Suprapubic skin (tissue), 3 donors: Measurements from ENCODE around the gene PRKN.

Experiments used
- POLR2A ChIP-seq, 2 donors: fragments of 450-650 bp; IDR thresholded peaks; one replicate each; pipeline ENCODE4 v1.6.1; 2017; ENCODE audit warnings: antibody characterized with exemption in 2 of 2, mild to moderate bottlenecking in 2 of 2, moderate library complexity in 2 of 2
- TF ChIP-seq, protein P1 (sequence below), 2 donors: fragments of 200-600 bp in 1 of 2; fragments of 450-650 bp in 1 of 2; sonication (generic) in 1 of 2; IDR thresholded peaks; one replicate each; pipeline ENCODE4 v1.5.1; 2016 to 2019; ENCODE audit warnings: antibody characterized with exemption in 2 of 2, mild to moderate bottlenecking in 1 of 2, moderate library complexity in 1 of 2

DNA sequence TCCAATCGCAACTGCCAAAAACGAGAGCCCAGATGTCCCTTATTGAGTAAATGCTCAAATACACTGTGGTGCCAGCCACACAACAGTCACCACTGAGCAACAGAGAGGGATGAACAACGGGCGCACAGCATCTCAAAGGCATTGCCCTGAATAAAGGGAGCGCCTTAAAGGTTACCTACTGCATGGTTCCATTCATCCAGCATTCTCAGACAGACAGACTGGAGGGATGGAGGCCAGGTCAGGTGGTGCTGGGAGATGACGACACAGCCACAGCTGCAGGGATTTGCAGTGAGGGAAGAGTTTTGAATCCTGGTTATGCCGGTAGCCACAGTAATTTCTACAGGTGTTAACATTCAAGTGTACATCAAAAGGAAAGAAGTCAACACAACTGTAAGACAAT, 838.2 kb downstream of the PRKN start:
- TF ChIP-seq, protein P1, sequence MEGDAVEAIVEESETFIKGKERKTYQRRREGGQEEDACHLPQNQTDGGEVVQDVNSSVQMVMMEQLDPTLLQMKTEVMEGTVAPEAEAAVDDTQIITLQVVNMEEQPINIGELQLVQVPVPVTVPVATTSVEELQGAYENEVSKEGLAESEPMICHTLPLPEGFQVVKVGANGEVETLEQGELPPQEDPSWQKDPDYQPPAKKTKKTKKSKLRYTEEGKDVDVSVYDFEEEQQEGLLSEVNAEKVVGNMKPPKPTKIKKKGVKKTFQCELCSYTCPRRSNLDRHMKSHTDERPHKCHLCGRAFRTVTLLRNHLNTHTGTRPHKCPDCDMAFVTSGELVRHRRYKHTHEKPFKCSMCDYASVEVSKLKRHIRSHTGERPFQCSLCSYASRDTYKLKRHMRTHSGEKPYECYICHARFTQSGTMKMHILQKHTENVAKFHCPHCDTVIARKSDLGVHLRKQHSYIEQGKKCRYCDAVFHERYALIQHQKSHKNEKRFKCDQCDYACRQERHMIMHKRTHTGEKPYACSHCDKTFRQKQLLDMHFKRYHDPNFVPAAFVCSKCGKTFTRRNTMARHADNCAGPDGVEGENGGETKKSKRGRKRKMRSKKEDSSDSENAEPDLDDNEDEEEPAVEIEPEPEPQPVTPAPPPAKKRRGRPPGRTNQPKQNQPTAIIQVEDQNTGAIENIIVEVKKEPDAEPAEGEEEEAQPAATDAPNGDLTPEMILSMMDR (IDR thresholded peaks at IDR 0.05), result no peak
- TF ChIP-seq POLR2A (IDR thresholded peaks at IDR 0.05), result no peak
